ENCODE measurements around the gene GPRC5D.

GPRC5D gene

DNA sequence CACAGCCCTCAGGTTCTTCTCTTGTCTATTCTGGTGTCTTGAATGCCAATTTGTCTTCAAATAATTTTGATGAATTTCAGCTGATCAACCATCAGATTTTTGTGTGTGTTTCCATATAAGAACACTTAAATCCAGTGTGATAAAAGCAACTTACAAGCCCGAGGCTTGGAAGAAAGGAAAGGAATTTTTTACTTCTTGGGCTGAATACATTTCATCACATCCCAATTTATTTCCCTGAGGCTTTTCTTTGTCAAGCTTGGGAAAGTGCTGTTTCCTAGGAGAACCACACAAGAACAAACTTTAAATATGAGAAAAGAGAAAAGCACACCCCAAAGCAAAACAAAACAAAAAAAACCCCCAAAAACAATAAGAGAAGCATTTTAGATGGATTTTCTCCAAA lies 26.6 kb downstream of the GPRC5D start:
- Histone ChIP-seq H3F3A (ENCODE audit: low read depth) (no peaks in the 10 kb centered on the region), H3K36me3 (ENCODE audit: insufficient read depth, low read length) (no peaks in the 10 kb centered on the region), H3K27me3 (ENCODE audit: insufficient read depth, low read length, poor library complexity, severe bottlenecking) (no peaks in the 10 kb centered on the region), H4K20me1 (ENCODE audit: insufficient read depth, low read length, poor library complexity, severe bottlenecking) (no peaks in the 10 kb centered on the region), H3K79me2 (ENCODE audit: insufficient read depth, low read length) (no peaks in the 10 kb centered on the region), H2AFZ (ENCODE audit: low read length) (no peak overlapping the region), H3K4me3 (ENCODE audit: low read length, poor library complexity, severe bottlenecking) (no peak overlapping the region), H3K9ac (ENCODE audit: low read depth, low read length, poor library complexity, severe bottlenecking) (no peak overlapping the region), H3K4me2 (ENCODE audit: low read depth, low read length, poor library complexity, severe bottlenecking) (no peak overlapping the region), H3K4me1 (ENCODE audit: insufficient read depth, low read length, poor library complexity, severe bottlenecking) (no peaks in the 10 kb centered on the region), H3K9me2 (replicated peaks; ENCODE audit: low read depth, low read length) (no peaks in the 10 kb centered on the region), H3K9me3 (ENCODE audit: insufficient read depth, low read depth, low read length) (no peaks in the 10 kb centered on the region)
- TF ChIP-seq, protein P1, sequence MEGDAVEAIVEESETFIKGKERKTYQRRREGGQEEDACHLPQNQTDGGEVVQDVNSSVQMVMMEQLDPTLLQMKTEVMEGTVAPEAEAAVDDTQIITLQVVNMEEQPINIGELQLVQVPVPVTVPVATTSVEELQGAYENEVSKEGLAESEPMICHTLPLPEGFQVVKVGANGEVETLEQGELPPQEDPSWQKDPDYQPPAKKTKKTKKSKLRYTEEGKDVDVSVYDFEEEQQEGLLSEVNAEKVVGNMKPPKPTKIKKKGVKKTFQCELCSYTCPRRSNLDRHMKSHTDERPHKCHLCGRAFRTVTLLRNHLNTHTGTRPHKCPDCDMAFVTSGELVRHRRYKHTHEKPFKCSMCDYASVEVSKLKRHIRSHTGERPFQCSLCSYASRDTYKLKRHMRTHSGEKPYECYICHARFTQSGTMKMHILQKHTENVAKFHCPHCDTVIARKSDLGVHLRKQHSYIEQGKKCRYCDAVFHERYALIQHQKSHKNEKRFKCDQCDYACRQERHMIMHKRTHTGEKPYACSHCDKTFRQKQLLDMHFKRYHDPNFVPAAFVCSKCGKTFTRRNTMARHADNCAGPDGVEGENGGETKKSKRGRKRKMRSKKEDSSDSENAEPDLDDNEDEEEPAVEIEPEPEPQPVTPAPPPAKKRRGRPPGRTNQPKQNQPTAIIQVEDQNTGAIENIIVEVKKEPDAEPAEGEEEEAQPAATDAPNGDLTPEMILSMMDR (conservative IDR thresholded peaks at IDR 0.05; ENCODE audit: low read length) = no peak
- TF ChIP-seq EZH2phosphoT487 (IDR thresholded peaks at IDR 0.05; ENCODE audit: borderline replicate concordance) = no peak

DNA sequence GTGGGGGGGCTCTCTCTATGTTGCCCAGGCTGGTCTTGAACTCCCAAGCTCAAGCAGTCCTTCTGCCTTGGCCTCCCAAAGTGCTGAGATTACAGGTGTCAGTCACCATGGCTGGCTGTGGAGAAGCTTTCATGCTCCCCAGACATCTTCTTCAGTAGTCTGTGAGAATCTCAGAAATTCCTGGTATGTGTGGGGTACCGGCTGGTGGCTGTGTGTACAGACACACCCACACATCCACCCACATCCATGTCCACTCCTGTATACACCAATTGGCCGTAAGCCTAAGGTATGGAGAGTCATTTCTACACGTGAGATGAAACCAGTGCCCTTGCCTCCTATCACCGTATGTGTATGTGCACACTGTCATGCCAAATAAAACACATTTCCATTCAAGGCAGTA lies 27.8 kb downstream of the GPRC5D start:
- no peak overlapping the region for H2AFZ ChIP-seq (ENCODE audit: low read length)
- TF ChIP-seq EZH2phosphoT487 (IDR thresholded peaks at IDR 0.05; ENCODE audit: borderline replicate concordance) = no peak
- TF ChIP-seq, protein P1 (conservative IDR thresholded peaks at IDR 0.05; ENCODE audit: low read length) = no peak
- no peaks in the 10 kb centered on the region for H3K4me1 ChIP-seq (ENCODE audit: insufficient read depth, low read length, poor library complexity, severe bottlenecking)

DNA sequence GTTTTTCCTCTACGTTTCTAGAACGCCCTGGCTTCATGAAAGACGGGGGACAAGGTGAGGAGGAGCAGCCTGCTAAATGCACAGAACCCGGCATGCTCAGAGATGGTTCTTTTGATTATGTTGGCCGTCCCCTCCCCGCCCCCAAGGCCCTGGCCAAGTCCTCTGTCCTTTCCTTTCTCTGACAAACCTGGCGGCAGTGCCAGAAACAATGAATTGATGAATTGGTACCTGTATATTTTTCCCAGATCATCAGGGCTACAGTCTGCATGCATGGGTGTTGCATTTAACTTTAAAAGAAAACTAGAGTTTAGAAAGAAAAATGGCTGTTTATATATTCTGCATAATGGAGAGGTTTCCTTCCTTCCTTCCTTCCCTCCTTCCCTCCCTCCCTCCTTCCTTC lies 29.0 kb downstream of the GPRC5D start:
- Histone ChIP-seq H4K20me1 (ENCODE audit: insufficient read depth, low read length, poor library complexity, severe bottlenecking) (no peaks in the 10 kb centered on the region), H3K4me2 (ENCODE audit: low read depth, low read length, poor library complexity, severe bottlenecking) (no peak overlapping the region), H3K36me3 (ENCODE audit: insufficient read depth, low read length) (no peaks in the 10 kb centered on the region), H3K9me2 (replicated peaks; ENCODE audit: low read depth, low read length) (no peaks in the 10 kb centered on the region), H2AFZ (ENCODE audit: low read length) (no peak overlapping the region), H3K9ac (ENCODE audit: low read depth, low read length, poor library complexity, severe bottlenecking) (no peak overlapping the region), H3K79me2 (ENCODE audit: insufficient read depth, low read length) (no peaks in the 10 kb centered on the region), H3K4me3 (ENCODE audit: low read length, poor library complexity, severe bottlenecking) (no peak overlapping the region), H3K9me3 (ENCODE audit: insufficient read depth, low read depth, low read length) (no peaks in the 10 kb centered on the region), H3K27me3 (ENCODE audit: insufficient read depth, low read length, poor library complexity, severe bottlenecking) (no peaks in the 10 kb centered on the region), H3K4me1 (ENCODE audit: insufficient read depth, low read length, poor library complexity, severe bottlenecking) (no peaks in the 10 kb centered on the region), H3F3A (ENCODE audit: low read depth) (no peaks in the 10 kb centered on the region)
- TF ChIP-seq EZH2phosphoT487 (IDR thresholded peaks at IDR 0.05; ENCODE audit: borderline replicate concordance) = no peak
- TF ChIP-seq, protein P1 (conservative IDR thresholded peaks at IDR 0.05; ENCODE audit: low read length) = no peak

More for the DNA sequence above, 27.8 kb downstream of the GPRC5D start:
- Histone ChIP-seq H3K9ac (ENCODE audit: low read depth, low read length, poor library complexity, severe bottlenecking) (no peak overlapping the region), H3K36me3 (ENCODE audit: insufficient read depth, low read length) (no peaks in the 10 kb centered on the region), H3K9me3 (ENCODE audit: insufficient read depth, low read depth, low read length) (no peaks in the 10 kb centered on the region), H3K27me3 (ENCODE audit: insufficient read depth, low read length, poor library complexity, severe bottlenecking) (no peaks in the 10 kb centered on the region), H4K20me1 (ENCODE audit: insufficient read depth, low read length, poor library complexity, severe bottlenecking) (no peaks in the 10 kb centered on the region), H3K4me2 (ENCODE audit: low read depth, low read length, poor library complexity, severe bottlenecking) (no peak overlapping the region), H3K4me3 (ENCODE audit: low read length, poor library complexity, severe bottlenecking) (no peak overlapping the region), H3F3A (ENCODE audit: low read depth) (no peaks in the 10 kb centered on the region), H3K9me2 (replicated peaks; ENCODE audit: low read depth, low read length) (no peaks in the 10 kb centered on the region), H3K79me2 (ENCODE audit: insufficient read depth, low read length) (no peaks in the 10 kb centered on the region)

Measured in Loucy (cell line).